Measurements from ENCODE around the gene CLCA4.
"Not testable (repeated sequence)": the region's sequence is repeated elsewhere in the genome, so short reads cannot be mapped to it uniquely, and the experiment has no call there.

Gene CLCA4

DNA sequence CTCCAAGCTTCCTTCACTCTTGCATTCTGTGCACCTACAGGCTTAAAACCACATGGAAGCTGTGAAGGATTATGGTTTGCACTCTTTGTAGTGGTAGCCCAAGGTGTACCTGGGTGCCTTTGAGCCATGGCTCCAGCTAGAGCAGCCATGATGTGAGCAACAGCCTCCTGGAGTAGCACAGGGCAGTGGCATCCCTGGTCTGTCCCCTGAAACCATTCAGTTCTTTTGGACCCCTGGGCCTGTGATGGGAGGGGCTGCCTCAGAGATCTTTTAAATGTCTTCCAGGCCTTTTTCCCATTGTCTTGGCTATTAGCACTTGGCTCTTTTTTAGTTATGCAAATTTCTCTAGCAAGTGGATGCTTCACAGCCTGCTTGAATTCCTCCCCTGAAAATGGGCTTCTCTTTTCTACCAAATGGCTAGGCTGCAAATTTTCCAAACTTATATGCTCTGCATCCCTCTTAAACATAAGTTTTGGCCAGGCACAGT, 47.4 kb downstream of the CLCA4 start:
- no peaks in the 10 kb centered on the region for H3K79me2 ChIP-seq (ENCODE audit: insufficient read depth, low read depth)
- H4K20me1 ChIP-seq (ENCODE audit: insufficient read depth): no peaks in the 10 kb centered on the region
- H3K27me3 ChIP-seq (ENCODE audit: insufficient read depth, low read depth): no peaks in the 10 kb centered on the region
- H3K36me3 ChIP-seq (ENCODE audit: insufficient read depth): no peaks in the 10 kb centered on the region
- H3K9ac ChIP-seq: no peak overlapping the region
- H3K27ac ChIP-seq: no peak overlapping the region
- H3K4me1 ChIP-seq (ENCODE audit: low read depth, poor library complexity, severe bottlenecking): no peaks in the 10 kb centered on the region
- no peak overlapping the region for H2AFZ ChIP-seq (ENCODE audit: low read depth)
- no peak overlapping the region for H3K4me3 ChIP-seq (IDR thresholded peaks at IDR 0.05; ENCODE audit: insufficient read depth, low read depth, low read length)
- TF ChIP-seq, protein P1, sequence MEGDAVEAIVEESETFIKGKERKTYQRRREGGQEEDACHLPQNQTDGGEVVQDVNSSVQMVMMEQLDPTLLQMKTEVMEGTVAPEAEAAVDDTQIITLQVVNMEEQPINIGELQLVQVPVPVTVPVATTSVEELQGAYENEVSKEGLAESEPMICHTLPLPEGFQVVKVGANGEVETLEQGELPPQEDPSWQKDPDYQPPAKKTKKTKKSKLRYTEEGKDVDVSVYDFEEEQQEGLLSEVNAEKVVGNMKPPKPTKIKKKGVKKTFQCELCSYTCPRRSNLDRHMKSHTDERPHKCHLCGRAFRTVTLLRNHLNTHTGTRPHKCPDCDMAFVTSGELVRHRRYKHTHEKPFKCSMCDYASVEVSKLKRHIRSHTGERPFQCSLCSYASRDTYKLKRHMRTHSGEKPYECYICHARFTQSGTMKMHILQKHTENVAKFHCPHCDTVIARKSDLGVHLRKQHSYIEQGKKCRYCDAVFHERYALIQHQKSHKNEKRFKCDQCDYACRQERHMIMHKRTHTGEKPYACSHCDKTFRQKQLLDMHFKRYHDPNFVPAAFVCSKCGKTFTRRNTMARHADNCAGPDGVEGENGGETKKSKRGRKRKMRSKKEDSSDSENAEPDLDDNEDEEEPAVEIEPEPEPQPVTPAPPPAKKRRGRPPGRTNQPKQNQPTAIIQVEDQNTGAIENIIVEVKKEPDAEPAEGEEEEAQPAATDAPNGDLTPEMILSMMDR (conservative IDR thresholded peaks at IDR 0.05; ENCODE audit: low read depth, low read length): no peak
- H3K4me2 ChIP-seq: no peak overlapping the region

DNA sequence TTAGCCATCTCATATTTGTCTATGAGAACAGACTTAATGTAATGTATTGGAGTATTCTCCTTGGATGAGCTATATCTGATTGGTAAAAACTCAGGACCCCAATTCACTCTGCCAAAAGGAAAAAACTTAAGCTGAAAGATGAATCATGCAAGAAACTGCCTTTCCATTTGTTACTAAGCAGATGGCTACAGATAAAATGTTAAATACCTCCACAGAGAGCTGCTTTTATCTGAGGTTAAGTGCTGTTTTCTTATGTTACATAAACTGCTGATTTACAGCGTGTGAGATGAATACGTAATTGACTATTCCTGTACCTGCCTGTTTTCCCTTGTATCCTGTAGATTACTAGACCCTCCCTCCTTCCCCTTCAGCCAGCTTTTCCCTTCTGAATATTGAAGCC, 49.3 kb downstream of the CLCA4 start:
- Histone ChIP-seq H3K4me3 (IDR thresholded peaks at IDR 0.05; ENCODE audit: insufficient read depth, low read depth, low read length) (no peak overlapping the region), H2AFZ (ENCODE audit: low read depth) (no peak overlapping the region), H4K20me1 (ENCODE audit: insufficient read depth) (no peaks in the 10 kb centered on the region), H3K4me2 (no peak overlapping the region), H3K9ac (no peak overlapping the region), H3K27ac (no peak overlapping the region), H3K36me3 (ENCODE audit: insufficient read depth) (no peaks in the 10 kb centered on the region), H3K4me1 (ENCODE audit: low read depth, poor library complexity, severe bottlenecking) (no peaks in the 10 kb centered on the region), H3K79me2 (ENCODE audit: insufficient read depth, low read depth) (no peaks in the 10 kb centered on the region), H3K27me3 (ENCODE audit: insufficient read depth, low read depth) (no peaks in the 10 kb centered on the region)
- TF ChIP-seq, protein P1 (conservative IDR thresholded peaks at IDR 0.05; ENCODE audit: low read depth, low read length): no peak

DNA sequence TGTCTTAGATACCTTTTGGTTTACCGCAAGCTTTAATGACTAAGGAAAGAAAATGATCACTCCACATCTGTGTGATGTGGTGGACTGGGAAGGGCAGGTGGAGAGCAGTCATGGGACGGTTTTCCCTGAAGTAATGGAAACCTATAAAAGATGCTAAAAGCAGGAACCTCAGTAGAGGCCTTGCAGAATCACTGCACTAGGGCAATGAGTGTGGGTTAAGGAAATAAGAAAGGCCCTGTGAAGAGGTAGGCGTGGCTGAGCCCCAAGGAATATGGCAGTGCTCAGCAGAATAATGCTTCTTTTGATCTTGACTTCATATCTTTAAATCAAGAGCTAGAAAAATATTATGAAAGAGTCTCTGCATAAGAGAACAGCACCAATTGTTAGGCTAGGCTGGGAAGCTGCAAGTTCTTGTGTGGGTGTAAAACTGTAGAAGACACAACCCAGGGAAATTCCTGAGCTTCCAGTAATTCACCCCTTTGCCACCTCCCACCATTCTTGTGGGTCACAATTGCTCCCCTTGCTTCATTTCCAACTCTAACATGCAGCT, 49.9 kb downstream of the CLCA4 start:
- TF ChIP-seq, protein P1 (conservative IDR thresholded peaks at IDR 0.05; ENCODE audit: low read depth, low read length): no peak
- H4K20me1 ChIP-seq (ENCODE audit: insufficient read depth): no peaks in the 10 kb centered on the region
- no peak overlapping the region for H3K4me2 ChIP-seq
- H3K4me1 ChIP-seq (ENCODE audit: low read depth, poor library complexity, severe bottlenecking): no peaks in the 10 kb centered on the region
- H3K36me3 ChIP-seq (ENCODE audit: insufficient read depth): no peaks in the 10 kb centered on the region
- H3K27ac ChIP-seq: no peak overlapping the region
- H2AFZ ChIP-seq (ENCODE audit: low read depth): no peak overlapping the region
- no peak overlapping the region for H3K4me3 ChIP-seq (IDR thresholded peaks at IDR 0.05; ENCODE audit: insufficient read depth, low read depth, low read length)
- no peak overlapping the region for H3K9ac ChIP-seq
- H3K27me3 ChIP-seq (ENCODE audit: insufficient read depth, low read depth): no peaks in the 10 kb centered on the region
- H3K79me2 ChIP-seq (ENCODE audit: insufficient read depth, low read depth): no peaks in the 10 kb centered on the region

DNA sequence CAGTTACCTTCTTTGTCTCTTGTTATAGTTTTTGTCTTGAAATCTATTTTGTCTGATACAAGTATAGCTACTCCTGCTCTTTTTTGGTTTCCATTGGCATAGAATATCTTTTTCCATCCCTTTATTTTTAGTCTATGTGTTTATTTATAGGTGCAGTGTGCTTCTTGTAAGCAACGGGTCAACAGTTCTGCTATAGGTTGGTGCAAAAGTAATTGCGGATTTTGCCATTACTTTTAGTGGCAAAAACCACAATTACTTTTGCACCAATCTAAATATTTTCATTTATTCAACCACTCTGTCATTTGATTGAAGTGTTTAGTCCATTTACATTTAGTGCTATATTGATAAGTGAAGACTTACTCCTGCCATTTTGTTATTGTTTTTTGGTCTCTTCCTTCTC, 59.2 kb downstream of the CLCA4 start:
- H4K20me1 ChIP-seq (ENCODE audit: insufficient read depth); H3K27me3 ChIP-seq (ENCODE audit: insufficient read depth, low read depth): not testable (repeated sequence)

DNA sequence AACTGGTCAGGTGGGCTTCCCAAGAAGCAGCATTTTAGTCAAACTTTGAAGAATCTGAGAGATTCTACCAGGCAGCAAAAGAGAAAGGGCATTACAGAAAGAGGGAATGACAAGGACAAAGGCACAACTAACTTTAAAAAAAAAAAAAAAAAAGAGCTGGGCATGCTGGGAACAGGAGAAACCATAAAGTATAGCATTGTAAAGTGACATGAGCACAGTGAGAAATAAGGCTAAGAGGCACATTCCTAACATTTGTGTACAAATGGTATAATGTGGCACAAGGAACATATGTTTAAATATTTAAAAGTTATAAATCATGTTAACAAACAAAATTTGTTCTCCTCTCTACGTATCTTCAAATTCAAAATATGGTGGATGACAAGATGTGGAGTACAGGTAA, 69.6 kb downstream of the CLCA4 start:
- Histone ChIP-seq H3K36me3 (ENCODE audit: insufficient read depth) (no peaks in the 10 kb centered on the region), H3K4me3 (IDR thresholded peaks at IDR 0.05; ENCODE audit: insufficient read depth, low read depth, low read length) (no peak overlapping the region), H2AFZ (ENCODE audit: low read depth) (no peak overlapping the region), H4K20me1 (ENCODE audit: insufficient read depth) (no peaks in the 10 kb centered on the region), H3K27ac (no peak overlapping the region), H3K9ac (no peak overlapping the region), H3K27me3 (ENCODE audit: insufficient read depth, low read depth) (no peaks in the 10 kb centered on the region), H3K4me2 (no peak overlapping the region), H3K4me1 (ENCODE audit: low read depth, poor library complexity, severe bottlenecking) (no peaks in the 10 kb centered on the region), H3K79me2 (ENCODE audit: insufficient read depth, low read depth) (no peaks in the 10 kb centered on the region)
- TF ChIP-seq, protein P1 (conservative IDR thresholded peaks at IDR 0.05; ENCODE audit: low read depth, low read length): no peak

More for the DNA sequence above, 59.2 kb downstream of the CLCA4 start:
- not testable (repeated sequence) for H3K4me3 ChIP-seq (IDR thresholded peaks at IDR 0.05; ENCODE audit: insufficient read depth, low read depth, low read length); H2AFZ ChIP-seq (ENCODE audit: low read depth); H3K9ac ChIP-seq; H3K4me2 ChIP-seq; H3K79me2 ChIP-seq (ENCODE audit: insufficient read depth, low read depth); H3K36me3 ChIP-seq (ENCODE audit: insufficient read depth); H3K27ac ChIP-seq; H3K4me1 ChIP-seq (ENCODE audit: low read depth, poor library complexity, severe bottlenecking)
